M059J (cell line): Measurements from ENCODE around the gene PAX7. TPM values are rescaled to one million over a fixed set of nuclear protein-coding genes. Genes with fewer than 3 reads are reported as not detected.
"Not testable (repeated sequence)": the region's sequence is repeated elsewhere in the genome, so short reads cannot be mapped to it uniquely, and the experiment has no call there.

ENCODE experiments used
- DNase-seq: peaks from one replicate; pipeline ENCODE4 v3.0.0-alpha.2; 2012; ENCODE audit warnings: low read depth
- total RNA-seq: library from RNA; depleted of rRNA; stranded (reverse); fragments of >200 nt; shearing (Covaris generic); gene quantifications from 2 replicates; pipeline ENCODE4 v1.2.3, GENCODE V29; 2014

The PAX7 gene
- total RNA-seq, 1 experiment from 2014 or later, result not detected

GRCh38 chr1:18658831-18659230 is 28.2 kb downstream of the PAX7 start:
- DNase-seq, result no peak

- DNase-seq, result no peak
Measured at GRCh38 chr1:18661404-18662285, 31.0 kb downstream of the PAX7 start.

GRCh38 chr1:18662286-18662639 is 31.6 kb downstream of the PAX7 start:
- no peak for DNase-seq

GRCh38 chr1:18666317-18666920 is 35.8 kb downstream of the PAX7 start:
- DNase-seq, result no peak

GRCh38 chr1:18667333-18667732 is 36.7 kb downstream of the PAX7 start:
- DNase-seq, result no peak

GRCh38 chr1:18668046-18668445 is 37.4 kb downstream of the PAX7 start:
- no peak for DNase-seq

- DNase-seq, result no peak
Measured at GRCh38 chr1:18668750-18669404, 38.2 kb downstream of the PAX7 start.

- no peak for DNase-seq
Measured at GRCh38 chr1:18670121-18670867, 39.6 kb downstream of the PAX7 start.

- DNase-seq, result no peak
Measured at GRCh38 chr1:18670868-18671225, 40.2 kb downstream of the PAX7 start.

- DNase-seq, result no peak
Measured at GRCh38 chr1:18673976-18674375, 43.3 kb downstream of the PAX7 start.

GRCh38 chr1:18676332-18676781 is 45.7 kb downstream of the PAX7 start:
- DNase-seq, result no peak

GRCh38 chr1:18681423-18681835 is 50.8 kb downstream of the PAX7 start:
- peak; percentile 60 for DNase-seq

- DNase-seq, result no peak
Measured at GRCh38 chr1:18682375-18682774, 51.7 kb downstream of the PAX7 start.

- no peak for DNase-seq
Measured at GRCh38 chr1:18684303-18684702, 53.7 kb downstream of the PAX7 start.

- no peak for DNase-seq
Measured at GRCh38 chr1:18686540-18686939, 55.9 kb downstream of the PAX7 start.

GRCh38 chr1:18687273-18687672 is 56.6 kb downstream of the PAX7 start:
- DNase-seq, result no peak

- DNase-seq, result no peak
Measured at GRCh38 chr1:18691648-18692047, 61.0 kb downstream of the PAX7 start.

GRCh38 chr1:18693256-18694098 is 62.8 kb downstream of the PAX7 start:
- DNase-seq, result peak; percentile 34

- not testable (repeated sequence) for DNase-seq
Measured at GRCh38 chr1:18694289-18694688, 63.6 kb downstream of the PAX7 start.

- no peak for DNase-seq
Measured at GRCh38 chr1:18697541-18697940, 66.9 kb downstream of the PAX7 start.

GRCh38 chr1:18700530-18700929 is 69.9 kb downstream of the PAX7 start:
- no peak for DNase-seq
